ENCODE results near the gene SNTN.

GRCh38 chr3:63687278-63688225 is 35.1 kb downstream of the SNTN start:
- TF ChIP-seq CTCF (IDR thresholded peaks at IDR 0.05) (no peak), POLR2A (IDR thresholded peaks at IDR 0.05) (no peak), POLR2AphosphoS5 (IDR thresholded peaks at IDR 0.05) (no peak)

Data from breast epithelium (tissue), 3 donors.